ENCODE results near the gene DGKH. TPM values are rescaled to one million over a fixed set of nuclear protein-coding genes. Genes with fewer than 3 reads are reported as not detected.

Gene DGKH
- total and polyA plus RNA-seq, 2 donors from 2014 or later = 1.7 to 28.8 TPM

DNA sequence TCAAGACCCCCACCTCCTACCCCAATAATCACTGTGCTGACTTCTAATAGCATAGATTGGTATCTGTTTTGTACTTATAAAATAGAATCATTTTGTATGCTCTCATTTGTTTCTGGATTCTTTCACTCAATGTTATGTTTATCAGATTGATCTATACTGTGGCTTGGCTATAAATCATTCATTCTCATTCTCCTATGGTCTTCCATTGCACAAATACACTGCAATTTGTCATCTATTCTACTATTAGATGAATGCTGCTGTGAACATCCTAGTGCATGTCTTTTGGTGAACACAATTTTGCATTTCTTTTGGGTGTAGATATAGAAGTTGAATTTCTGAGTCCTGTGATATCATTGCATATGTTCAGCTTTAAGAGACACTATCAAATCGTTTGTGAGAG lies 128.7 kb downstream of the DGKH start:
- Histone ChIP-seq H3K9ac (ENCODE audit: low read length in 3 of 3) (no peak overlapping the region), H3K27me3 (ENCODE audit: control insufficient read depth, insufficient read depth, low read length) (no peaks in the 10 kb centered on the region), H3K36me3 (ENCODE audit: control insufficient read depth in 2 of 3, insufficient read depth in 3 of 3, low read length in 3 of 3) (peaks cover 0 to 4% (median 0%) of the 10 kb centered on the region in 3 donors), H3K9me3 (ENCODE audit: control insufficient read depth in 2 of 3, insufficient read depth in 1 of 3, low read length in 3 of 3) (no peaks in the 10 kb centered on the region), H3K27ac (ENCODE audit: low read depth in 2 of 2, low read length in 2 of 2) (no peak overlapping the region), H3K4me3 (ENCODE audit: low read length in 3 of 3) (no peak overlapping the region), H3K4me1 (ENCODE audit: control insufficient read depth in 2 of 3, insufficient read depth in 2 of 3, low read depth in 1 of 3, low read length in 3 of 3) (no peaks in the 10 kb centered on the region)
- TF ChIP-seq, protein P1, sequence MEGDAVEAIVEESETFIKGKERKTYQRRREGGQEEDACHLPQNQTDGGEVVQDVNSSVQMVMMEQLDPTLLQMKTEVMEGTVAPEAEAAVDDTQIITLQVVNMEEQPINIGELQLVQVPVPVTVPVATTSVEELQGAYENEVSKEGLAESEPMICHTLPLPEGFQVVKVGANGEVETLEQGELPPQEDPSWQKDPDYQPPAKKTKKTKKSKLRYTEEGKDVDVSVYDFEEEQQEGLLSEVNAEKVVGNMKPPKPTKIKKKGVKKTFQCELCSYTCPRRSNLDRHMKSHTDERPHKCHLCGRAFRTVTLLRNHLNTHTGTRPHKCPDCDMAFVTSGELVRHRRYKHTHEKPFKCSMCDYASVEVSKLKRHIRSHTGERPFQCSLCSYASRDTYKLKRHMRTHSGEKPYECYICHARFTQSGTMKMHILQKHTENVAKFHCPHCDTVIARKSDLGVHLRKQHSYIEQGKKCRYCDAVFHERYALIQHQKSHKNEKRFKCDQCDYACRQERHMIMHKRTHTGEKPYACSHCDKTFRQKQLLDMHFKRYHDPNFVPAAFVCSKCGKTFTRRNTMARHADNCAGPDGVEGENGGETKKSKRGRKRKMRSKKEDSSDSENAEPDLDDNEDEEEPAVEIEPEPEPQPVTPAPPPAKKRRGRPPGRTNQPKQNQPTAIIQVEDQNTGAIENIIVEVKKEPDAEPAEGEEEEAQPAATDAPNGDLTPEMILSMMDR (IDR thresholded peaks at IDR 0.05; ENCODE audit: borderline replicate concordance, extremely low read depth, insufficient read depth) = no peak
- FAIRE-seq (no peak), DNase-seq (no peak)
- intact Hi-C loops (cut with DNase I) = no loop called here

DNA sequence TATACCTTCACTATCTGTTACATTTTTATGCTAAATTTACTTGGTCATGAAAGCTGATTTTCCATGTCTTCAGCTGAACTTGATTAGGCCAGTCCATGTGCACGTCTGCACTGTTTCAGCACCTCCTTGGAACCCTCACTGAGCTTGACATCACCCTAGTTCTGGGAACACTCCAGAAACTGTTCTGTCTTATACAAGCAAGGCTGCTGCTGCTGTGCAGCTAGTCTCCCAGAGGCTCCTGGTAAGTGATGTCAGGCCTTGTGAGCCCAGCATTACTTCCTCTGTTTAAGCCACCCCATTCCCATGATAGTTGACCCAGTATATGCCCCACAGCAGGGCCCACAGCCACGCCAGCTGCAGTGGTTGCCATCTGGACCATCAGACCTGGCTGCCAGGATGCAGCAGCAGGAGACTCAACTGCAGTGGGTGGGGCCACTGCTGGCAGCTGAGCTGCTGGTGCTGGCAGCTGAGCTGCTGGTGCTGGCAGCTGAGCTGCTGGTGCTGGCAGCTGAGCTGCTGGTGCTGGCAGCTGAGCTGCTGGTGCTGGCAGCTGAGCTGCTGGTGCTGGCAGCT lies 133.0 kb downstream of the DGKH start:
- FAIRE-seq (no peak), DNase-seq (no peak)
- intact Hi-C loops (cut with DNase I) = no loop called here
- no peaks in the 10 kb centered on the region for H3K9me3 ChIP-seq (ENCODE audit: control insufficient read depth in 2 of 3, insufficient read depth in 1 of 3, low read length in 3 of 3)
- H3K27me3 ChIP-seq (ENCODE audit: control insufficient read depth, insufficient read depth, low read length) = no peaks in the 10 kb centered on the region
- H3K4me1 ChIP-seq (ENCODE audit: control insufficient read depth in 2 of 3, insufficient read depth in 2 of 3, low read depth in 1 of 3, low read length in 3 of 3) = no peaks in the 10 kb centered on the region
- no peak overlapping the region for H3K4me3 ChIP-seq (ENCODE audit: low read length in 3 of 3)
- no peaks in the 10 kb centered on the region for H3K36me3 ChIP-seq (ENCODE audit: control insufficient read depth in 2 of 3, insufficient read depth in 3 of 3, low read length in 3 of 3)
- TF ChIP-seq, protein P1 (IDR thresholded peaks at IDR 0.05; ENCODE audit: borderline replicate concordance, extremely low read depth, insufficient read depth) = no peak
- H3K27ac ChIP-seq (ENCODE audit: low read depth in 2 of 2, low read length in 2 of 2) = no peak overlapping the region
- no peak overlapping the region for H3K9ac ChIP-seq (ENCODE audit: low read length in 3 of 3)

- Histone ChIP-seq H3K4me1 (ENCODE audit: control insufficient read depth in 2 of 3, insufficient read depth in 2 of 3, low read depth in 1 of 3, low read length in 3 of 3) (no peaks in the 10 kb centered on the region), H3K27me3 (ENCODE audit: control insufficient read depth, insufficient read depth, low read length) (no peaks in the 10 kb centered on the region), H3K9me3 (ENCODE audit: control insufficient read depth in 2 of 3, insufficient read depth in 1 of 3, low read length in 3 of 3) (no peaks in the 10 kb centered on the region), H3K36me3 (ENCODE audit: control insufficient read depth in 2 of 3, insufficient read depth in 3 of 3, low read length in 3 of 3) (peaks cover 0 to 5% (median 0%) of the 10 kb centered on the region in 3 donors), H3K27ac (ENCODE audit: low read depth in 2 of 2, low read length in 2 of 2) (no peak overlapping the region), H3K9ac (ENCODE audit: low read length in 3 of 3) (no peak overlapping the region), H3K4me3 (ENCODE audit: low read length in 3 of 3) (peak overlapping the region in 1 of 3 donors; percentile 33)
- FAIRE-seq (no peak), DNase-seq (peak in 2 of 5 donors; percentile 31 to 40)
- TF ChIP-seq, protein P1 (IDR thresholded peaks at IDR 0.05; ENCODE audit: borderline replicate concordance, extremely low read depth, insufficient read depth) = no peak
- intact Hi-C loops (cut with DNase I) = no loop called here
Measured at GRCh38 chr13:42189061-42189460, 140.6 kb downstream of the DGKH start.

- no peak overlapping the region for H3K9ac ChIP-seq (ENCODE audit: low read length in 3 of 3)
- H3K27me3 ChIP-seq (ENCODE audit: control insufficient read depth, insufficient read depth, low read length) = no peaks in the 10 kb centered on the region
- H3K36me3 ChIP-seq (ENCODE audit: control insufficient read depth in 2 of 3, insufficient read depth in 3 of 3, low read length in 3 of 3) = peaks cover 2 to 5% (median 2%) of the 10 kb centered on the region in 3 donors
- intact Hi-C loops (cut with DNase I) = no loop called here
- H3K4me1 ChIP-seq (ENCODE audit: control insufficient read depth in 2 of 3, insufficient read depth in 2 of 3, low read depth in 1 of 3, low read length in 3 of 3) = no peaks in the 10 kb centered on the region
- DNase-seq = no peak
- TF ChIP-seq, protein P1 (IDR thresholded peaks at IDR 0.05; ENCODE audit: borderline replicate concordance, extremely low read depth, insufficient read depth) = no peak
- no peak overlapping the region for H3K27ac ChIP-seq (ENCODE audit: low read depth in 2 of 2, low read length in 2 of 2)
- no peak overlapping the region for H3K4me3 ChIP-seq (ENCODE audit: low read length in 3 of 3)
- H3K9me3 ChIP-seq (ENCODE audit: control insufficient read depth in 2 of 3, insufficient read depth in 1 of 3, low read length in 3 of 3) = no peaks in the 10 kb centered on the region
- peak; percentile 25 for FAIRE-seq
Measured at GRCh38 chr13:42190529-42190928, 142.1 kb downstream of the DGKH start.
